Stomach (tissue), 9 donors: ENCODE results near the gene MANSC1. TPM values are rescaled to one million over a fixed set of nuclear protein-coding genes. Genes with fewer than 3 reads are reported as not detected.
"Not testable (repeated sequence)": the region's sequence is repeated elsewhere in the genome, so short reads cannot be mapped to it uniquely, and the experiment has no call there.

Source experiments
- DNase-seq, 2 donors: peaks; one replicate each; pipeline versions ENCODE4 v3.0.0 to v3.0.0-alpha.2; 2013 to 2019
- H3K27ac ChIP-seq, 5 donors: fragments of 200-600 bp in 4 of 5; sonication (generic) in 4 of 5; one replicate each; pipeline ENCODE4 v1.5.1; 2013 to 2019; ENCODE audit warnings: mild to moderate bottlenecking in 1 of 5, moderate library complexity in 1 of 5
- H3K27me3 ChIP-seq, 3 donors: fragments of 200-600 bp; sonication (generic); one replicate each; pipeline ENCODE4 v1.5.1; 2017 to 2019; ENCODE audit warnings: mixed run types in 1 of 3
- H3K36me3 ChIP-seq, 4 donors: fragments of 200-600 bp; sonication (generic); 1 replicate in 3 of 4; 2 replicates in 1 of 4; pipeline ENCODE4 v1.5.1; 2016 to 2019
- H3K4me1 ChIP-seq, 4 donors: fragments of 200-600 bp; sonication (generic); one replicate each; pipeline ENCODE4 v1.5.1; 2016 to 2019
- H3K4me3 ChIP-seq, 4 donors: fragments of 200-600 bp; sonication (generic) in 3 of 4; one replicate each; pipeline ENCODE4 v1.5.1; 2016 to 2019; ENCODE audit warnings: mild to moderate bottlenecking in 1 of 4
- H3K9me3 ChIP-seq, 4 donors: fragments of 200-600 bp; sonication (generic); one replicate each; pipeline ENCODE4 v1.5.1; 2016 to 2019
- EP300 ChIP-seq: sonication (generic); formaldehyde crosslinking; IDR thresholded peaks from one replicate; pipeline ENCODE4 v1.6.1; 2017; ENCODE audit warnings: antibody characterized with exemption
- POLR2A ChIP-seq, 4 donors: fragments of 450-650 bp; IDR thresholded peaks; one replicate each; pipeline ENCODE4 v1.6.1; 2016; ENCODE audit warnings: antibody characterized with exemption in 4 of 4, control low read depth in 2 of 4, mild to moderate bottlenecking in 1 of 4, moderate library complexity in 1 of 4
- POLR2AphosphoS5 ChIP-seq, 3 donors: sonication (generic); formaldehyde crosslinking; IDR thresholded peaks; one replicate each; pipeline ENCODE4 v1.6.1; 2016; ENCODE audit warnings: antibody characterized with exemption in 3 of 3
- WGBS, 5 donors: extraction: QIAGEN DNeasy Blood & Tissue Kit in 3 of 5; methylation state at CpG; one replicate each; pipeline versions ENCODE4 v1.1.5 to v1.1.7; 2013 to 2018; 5-methylcytosine and 5-hydroxymethylcytosine counted together
- intact Hi-C: fragments of 100-400 bp; cut with DNase I; formaldehyde crosslinking; loops from one replicate; pipeline ENCODE4 v1.15.1; 2023; ENCODE audit warnings: low total_unique reads
- polyA plus RNA-seq, 3 donors: library from polyadenylated mRNA; stranded (reverse); fragments of 200-250 nt; gene quantifications; one replicate each; pipeline ENCODE4 v1.2.3, GENCODE V29; 2013
- total RNA-seq, 5 donors: library from RNA; depleted of rRNA; stranded (reverse); fragments of >200 nt; gene quantifications; one replicate each; pipeline versions ENCODE4 v1.1.0 to v1.2.3, GENCODE V29; 2014 to 2016
- TF ChIP-seq, protein P1 (sequence below), 7 experiments: fragments of 450-650 bp in 4 of 7; fragments of 200-600 bp in 3 of 7; sonication (generic) in 3 of 7; IDR thresholded peaks; one replicate each; pipeline ENCODE4 v1.5.1; 2016 to 2019; ENCODE audit warnings: antibody characterized with exemption in 7 of 7, control low read depth in 2 of 7, mild to moderate bottlenecking in 1 of 7
- donor health status: healthy with polysubstance abuse.
- donor health status: Bipolar disorder and iron deficiency.
- donor health status: healthy.

The MANSC1 gene
- total and polyA plus RNA-seq, 8 donors = 0.29 to 35.7 (median 9.5) TPM

DNA sequence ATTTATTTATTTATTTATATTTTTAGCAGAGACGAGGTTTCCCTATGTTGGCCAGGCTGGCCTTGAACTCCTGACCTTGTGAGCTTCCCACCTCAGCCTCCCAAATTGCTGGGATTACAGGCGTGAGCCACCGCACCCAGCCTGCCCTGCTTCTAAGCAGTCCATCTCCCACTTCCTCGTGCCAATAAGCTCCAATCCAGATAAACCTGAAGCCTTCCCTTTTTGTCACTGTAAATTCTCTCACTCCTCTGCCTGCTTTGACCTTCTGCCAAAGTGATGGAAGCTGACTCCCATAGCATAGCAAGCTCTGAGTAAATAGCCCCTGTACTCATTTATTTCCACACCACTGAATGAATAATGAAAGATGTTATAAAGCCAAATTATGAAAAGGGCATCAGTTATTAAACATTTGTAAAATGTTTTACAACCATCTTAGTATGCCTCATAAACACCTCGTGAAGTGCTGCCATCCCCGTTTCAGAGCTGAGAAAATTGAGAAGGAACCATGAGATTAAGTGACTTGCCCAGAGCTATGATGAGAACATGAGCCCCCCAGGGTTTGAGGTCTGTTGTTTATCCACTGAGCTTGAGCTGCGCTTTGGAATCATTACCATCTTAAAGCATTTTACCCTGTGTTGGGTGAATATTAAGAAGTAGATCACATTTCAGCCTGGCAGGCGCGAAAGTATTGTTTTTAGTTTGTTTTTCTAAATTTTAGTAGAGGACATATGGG, 30.4 kb downstream of the MANSC1 start:
- peaks cover 12 to 32% (median 23%) of the 10 kb centered on the region in 4 donors for H3K4me1 ChIP-seq
- WGBS, 5 donors = 32 to 49% (median 35%) methylated on average over 9 of the region's 9 CpGs
- no peaks in the 10 kb centered on the region for H3K9me3 ChIP-seq
- no peak for TF ChIP-seq EP300
- no peak for TF ChIP-seq POLR2AphosphoS5 (IDR thresholded peaks at IDR 0.05)
- TF ChIP-seq, protein P1, sequence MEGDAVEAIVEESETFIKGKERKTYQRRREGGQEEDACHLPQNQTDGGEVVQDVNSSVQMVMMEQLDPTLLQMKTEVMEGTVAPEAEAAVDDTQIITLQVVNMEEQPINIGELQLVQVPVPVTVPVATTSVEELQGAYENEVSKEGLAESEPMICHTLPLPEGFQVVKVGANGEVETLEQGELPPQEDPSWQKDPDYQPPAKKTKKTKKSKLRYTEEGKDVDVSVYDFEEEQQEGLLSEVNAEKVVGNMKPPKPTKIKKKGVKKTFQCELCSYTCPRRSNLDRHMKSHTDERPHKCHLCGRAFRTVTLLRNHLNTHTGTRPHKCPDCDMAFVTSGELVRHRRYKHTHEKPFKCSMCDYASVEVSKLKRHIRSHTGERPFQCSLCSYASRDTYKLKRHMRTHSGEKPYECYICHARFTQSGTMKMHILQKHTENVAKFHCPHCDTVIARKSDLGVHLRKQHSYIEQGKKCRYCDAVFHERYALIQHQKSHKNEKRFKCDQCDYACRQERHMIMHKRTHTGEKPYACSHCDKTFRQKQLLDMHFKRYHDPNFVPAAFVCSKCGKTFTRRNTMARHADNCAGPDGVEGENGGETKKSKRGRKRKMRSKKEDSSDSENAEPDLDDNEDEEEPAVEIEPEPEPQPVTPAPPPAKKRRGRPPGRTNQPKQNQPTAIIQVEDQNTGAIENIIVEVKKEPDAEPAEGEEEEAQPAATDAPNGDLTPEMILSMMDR (IDR thresholded peaks at IDR 0.05) = no peak
- TF ChIP-seq POLR2A (IDR thresholded peaks at IDR 0.05) = no peak
- peak in 1 of 2 donors; percentile 33 for DNase-seq
- intact Hi-C loops = no loop called here
- peak overlapping the region; percentile 24 to 69 (median 56) for H3K27ac ChIP-seq
- no peaks in the 10 kb centered on the region for H3K36me3 ChIP-seq
- peak overlapping the region in 2 of 4 donors; percentile 17 for H3K4me3 ChIP-seq
- H3K27me3 ChIP-seq = no peaks in the 10 kb centered on the region

DNA sequence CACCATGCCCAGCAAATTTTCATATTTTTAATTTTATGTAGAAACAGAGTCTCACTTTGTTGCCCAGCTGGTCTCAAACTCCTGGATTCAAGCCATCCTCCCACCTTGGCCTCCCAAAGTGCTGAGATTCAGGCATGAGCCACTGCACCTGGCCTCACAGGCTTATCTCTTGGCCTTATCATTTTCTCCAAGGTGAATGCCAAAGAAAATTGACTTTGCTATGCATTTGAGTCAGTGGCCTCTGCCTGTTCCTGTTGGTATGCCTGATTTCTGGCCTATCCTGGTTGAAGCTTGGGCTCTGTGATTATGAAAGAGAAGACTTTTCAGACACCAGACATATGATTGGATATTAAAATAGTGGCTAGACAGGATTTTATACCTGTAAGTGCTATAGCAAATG, 34.2 kb downstream of the MANSC1 start:
- no peak overlapping the region for H3K4me3 ChIP-seq
- DNase-seq = peak; percentile 44 to 47
- no peaks in the 10 kb centered on the region for H3K36me3 ChIP-seq
- no peaks in the 10 kb centered on the region for H3K27me3 ChIP-seq
- peak overlapping the region; percentile 36 to 58 (median 47) for H3K27ac ChIP-seq
- intact Hi-C loops = no loop called here
- peaks cover 10 to 35% (median 21%) of the 10 kb centered on the region in 4 donors for H3K4me1 ChIP-seq
- no peaks in the 10 kb centered on the region for H3K9me3 ChIP-seq
- TF ChIP-seq POLR2A (IDR thresholded peaks at IDR 0.05) = no peak
- TF ChIP-seq POLR2AphosphoS5 (IDR thresholded peaks at IDR 0.05) = peak in 1 of 3 donors; percentile 69
- no peak for TF ChIP-seq EP300

- H3K27me3 ChIP-seq, H3K4me3 ChIP-seq, DNase-seq, intact Hi-C loops, H3K27ac ChIP-seq, H3K36me3 ChIP-seq, H3K9me3 ChIP-seq, H3K4me1 ChIP-seq: not testable (repeated sequence)
- WGBS, 5 donors = 83 to 93% (median 85%) methylated on average over 9 to 10 of the region's 10 CpGs
Observed at GRCh38 chr12:12310695-12311094, 39.3 kb downstream of the MANSC1 start.

DNA sequence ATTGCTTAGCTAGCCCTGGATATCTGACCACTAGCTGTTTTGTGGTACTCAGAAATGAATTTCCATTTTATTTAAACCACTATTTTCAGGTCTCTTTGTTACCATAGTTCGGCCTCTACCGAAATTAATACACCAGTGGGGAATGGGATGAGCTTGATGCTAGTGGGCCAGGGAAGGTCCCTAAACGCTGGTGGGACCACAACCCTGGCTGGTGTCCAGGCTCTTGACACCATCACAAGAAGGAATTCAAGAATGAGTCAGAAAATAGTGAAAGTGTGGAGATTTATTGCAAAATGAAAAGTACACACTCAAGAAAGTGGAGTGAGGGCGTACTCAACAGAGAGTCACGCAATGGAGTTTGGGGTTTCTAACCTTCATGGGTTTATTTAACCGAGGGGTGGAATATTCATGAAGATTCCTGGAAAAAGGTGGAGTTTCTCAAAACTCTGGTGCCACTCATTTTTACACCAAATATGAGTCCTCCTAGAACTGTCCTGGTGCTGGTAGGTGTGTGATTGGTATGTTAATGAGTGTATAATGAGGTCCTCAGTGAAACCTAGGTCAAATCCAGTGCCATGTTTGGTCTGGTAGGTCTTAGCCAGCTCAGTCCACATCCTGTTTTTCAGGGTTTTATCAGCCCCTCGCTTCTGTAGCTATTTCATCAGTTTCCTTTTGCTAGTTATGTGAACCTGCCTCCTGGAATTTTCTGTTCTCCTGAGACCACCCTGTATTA, 44.3 kb downstream of the MANSC1 start:
- 79 to 87% (median 83%) methylated on average over 7 of the region's 7 CpGs for WGBS, 5 donors
- no peaks in the 10 kb centered on the region for H3K4me1 ChIP-seq
- no peaks in the 10 kb centered on the region for H3K27me3 ChIP-seq
- no peak for TF ChIP-seq EP300
- TF ChIP-seq POLR2A (IDR thresholded peaks at IDR 0.05) = no peak
- TF ChIP-seq, protein P1 (IDR thresholded peaks at IDR 0.05) = no peak
- no peak for TF ChIP-seq POLR2AphosphoS5 (IDR thresholded peaks at IDR 0.05)
- DNase-seq = no peak
- no peak overlapping the region for H3K27ac ChIP-seq
- intact Hi-C loops = no loop called here
- no peaks in the 10 kb centered on the region for H3K36me3 ChIP-seq
- H3K9me3 ChIP-seq = no peaks in the 10 kb centered on the region
- no peak overlapping the region for H3K4me3 ChIP-seq

- no peaks in the 10 kb centered on the region for H3K27me3 ChIP-seq
- 96 to 99% (median 97%) methylated on average over 2 of the region's 2 CpGs for WGBS, 5 donors
- intact Hi-C loops = no loop called here
Observed at GRCh38 chr12:12302976-12303375, 47.1 kb downstream of the MANSC1 start.

More at GRCh38 chr12:12302976-12303375, 47.1 kb downstream of the MANSC1 start:
- Histone ChIP-seq H3K27ac (no peak overlapping the region), H3K4me1 (no peaks in the 10 kb centered on the region), H3K9me3 (no peaks in the 10 kb centered on the region), H3K36me3 (no peaks in the 10 kb centered on the region), H3K4me3 (no peak overlapping the region)
- no peak for DNase-seq
- TF ChIP-seq, protein P1 (IDR thresholded peaks at IDR 0.05) = no peak
- TF ChIP-seq POLR2AphosphoS5 (IDR thresholded peaks at IDR 0.05) (no peak), EP300 (no peak), POLR2A (IDR thresholded peaks at IDR 0.05) (no peak)
